Mesenteric fat pad (tissue), 1 donor: Measurements from ENCODE around the gene RNASEH2B. TPM values are rescaled to one million over a fixed set of nuclear protein-coding genes. Genes with fewer than 3 reads are reported as not detected.

ENCODE experiments used
- DNase-seq: peaks from one replicate; pipeline ENCODE4 v3.0.0-alpha.2; 2020; ENCODE audit warnings: low spot score
- total RNA-seq: library from RNA; stranded (reverse); fragmentation: NEBNext Ultra II Directional; extraction: Animal tissue kit (Norgen Biotek cat#: 25700); gene quantifications from one replicate; pipeline ENCODE4 v1.2.1, GENCODE V29; 2021
- donor health status: DM: yes; HTN: yes; CAD: no.

The RNASEH2B gene
- total RNA-seq, 1 donor from 2014 or later = 31.6 TPM

DNA sequence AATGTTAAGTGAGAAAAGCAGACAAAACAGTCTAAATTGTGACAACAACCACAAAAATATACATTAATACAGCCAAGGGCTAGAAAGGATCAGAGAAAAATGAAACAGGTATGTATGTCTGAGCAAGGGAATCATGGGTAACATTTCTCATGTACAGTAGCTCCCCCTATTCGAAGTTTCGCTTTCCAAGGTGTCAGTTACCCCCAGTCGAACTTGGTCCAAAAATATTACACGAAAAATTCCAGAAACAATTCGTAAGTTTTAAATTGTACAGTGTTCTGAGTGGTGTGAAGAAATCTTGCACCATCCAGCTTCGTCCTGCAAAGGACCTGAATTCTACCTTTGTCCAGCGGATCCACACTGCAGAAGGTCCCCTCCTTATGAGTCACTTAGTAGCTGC lies 1.8 kb upstream of the RNASEH2B start:
- DNase-seq = no peak

DNA sequence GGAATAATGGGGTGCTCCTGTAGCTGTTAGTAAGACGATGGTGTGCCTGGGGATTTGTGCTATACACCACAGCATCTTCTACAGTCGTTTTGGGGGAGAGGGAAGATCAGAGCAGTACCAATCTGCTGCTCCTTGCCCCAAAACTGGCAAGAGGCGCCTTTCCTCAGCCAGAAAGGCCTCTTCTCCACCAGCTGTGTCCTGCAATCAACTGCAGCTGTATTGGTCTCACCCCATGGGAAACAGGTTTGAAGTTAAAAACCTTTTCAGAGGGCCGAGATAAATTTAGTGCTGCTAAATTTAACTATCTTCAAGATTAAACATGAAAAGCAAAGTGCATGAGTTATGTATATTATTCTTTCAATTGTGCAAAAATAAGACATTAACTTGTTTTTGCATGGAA lies 1.2 kb upstream of the RNASEH2B start:
- DNase-seq = no peak

DNA sequence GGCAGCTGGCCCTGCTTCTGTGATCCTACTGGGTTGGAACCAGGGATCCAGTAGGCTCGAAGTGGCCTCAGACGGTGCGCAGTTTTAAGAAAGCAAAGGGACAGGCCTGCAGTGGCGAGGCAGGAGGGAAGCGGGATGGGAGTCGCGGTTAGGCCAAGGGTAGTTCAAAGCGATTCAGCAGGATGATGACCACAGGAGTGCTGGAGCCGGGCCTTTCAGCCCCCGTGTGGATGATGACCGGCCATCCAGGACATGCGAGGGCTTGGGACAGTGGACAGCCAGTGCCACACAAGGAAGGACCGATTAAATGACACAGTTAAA lies 854 bp downstream of the RNASEH2B start:
- peak; percentile 90 for DNase-seq

DNA sequence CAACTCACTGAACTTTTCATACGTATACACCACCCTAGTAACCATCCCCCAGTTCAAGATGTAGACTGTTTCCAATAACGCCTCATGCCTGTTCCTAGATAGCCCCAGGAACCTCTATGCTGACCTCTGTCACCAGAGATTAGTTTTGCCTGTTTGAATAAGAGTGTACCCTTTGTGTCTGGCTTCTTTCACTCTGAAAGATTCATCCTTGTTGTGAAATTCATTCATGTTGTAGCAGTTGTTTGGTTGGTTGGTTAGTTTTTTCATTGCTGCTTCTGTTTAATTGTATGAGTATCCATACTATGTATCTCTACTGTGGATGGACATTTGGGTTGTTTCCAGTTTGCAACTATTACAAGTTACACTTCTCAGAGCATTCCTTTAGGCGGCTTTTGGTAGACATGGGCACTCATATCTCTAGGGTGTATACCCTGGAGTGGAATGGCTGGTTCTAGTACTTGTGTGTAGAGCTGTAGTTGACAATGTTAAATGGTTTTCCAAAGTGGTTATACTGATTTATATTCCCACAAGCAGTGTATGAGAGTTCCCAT lies 1.6 kb downstream of the RNASEH2B start:
- no peak for DNase-seq

DNA sequence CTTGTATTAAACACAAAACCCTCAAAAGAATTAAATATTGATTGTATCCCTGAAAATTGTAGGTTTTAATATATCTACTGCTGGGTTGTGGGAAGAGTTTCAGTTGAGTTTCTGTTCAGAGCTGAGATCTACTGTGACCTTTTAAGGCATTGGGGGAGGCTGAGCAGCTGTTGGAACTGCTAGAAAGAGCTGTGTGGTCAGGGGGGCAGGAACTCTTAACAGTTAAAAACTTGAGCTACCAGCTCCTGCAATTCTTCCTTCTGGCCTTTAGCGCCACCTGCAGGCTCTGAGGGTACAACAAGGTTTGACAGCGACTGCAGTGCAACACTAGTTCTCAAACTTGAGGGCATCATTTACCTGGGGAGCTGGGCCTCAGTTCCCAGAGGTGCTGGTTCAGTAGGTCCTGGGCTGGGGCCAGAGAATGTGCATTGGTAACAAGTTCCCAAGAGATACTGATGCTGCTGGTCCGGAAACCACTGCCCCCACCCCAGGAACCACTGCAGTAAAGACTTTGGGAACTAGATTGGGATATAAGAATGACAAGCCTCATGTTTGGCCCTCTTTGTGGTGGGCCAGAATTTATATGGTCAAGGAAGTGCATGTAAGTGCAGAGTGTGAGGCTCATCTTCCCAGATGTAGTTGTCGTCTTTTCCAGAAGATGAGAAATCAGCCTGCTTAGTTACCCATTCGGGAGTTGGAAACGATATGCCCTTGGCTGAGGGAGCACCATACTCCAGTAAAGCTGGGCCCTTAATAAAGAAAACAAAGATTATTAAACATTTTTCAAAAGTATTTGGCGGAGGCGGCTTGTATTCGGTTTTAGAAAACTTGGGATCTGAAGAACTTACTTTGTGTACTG lies 2.6 kb downstream of the RNASEH2B start:
- DNase-seq = no peak

DNA sequence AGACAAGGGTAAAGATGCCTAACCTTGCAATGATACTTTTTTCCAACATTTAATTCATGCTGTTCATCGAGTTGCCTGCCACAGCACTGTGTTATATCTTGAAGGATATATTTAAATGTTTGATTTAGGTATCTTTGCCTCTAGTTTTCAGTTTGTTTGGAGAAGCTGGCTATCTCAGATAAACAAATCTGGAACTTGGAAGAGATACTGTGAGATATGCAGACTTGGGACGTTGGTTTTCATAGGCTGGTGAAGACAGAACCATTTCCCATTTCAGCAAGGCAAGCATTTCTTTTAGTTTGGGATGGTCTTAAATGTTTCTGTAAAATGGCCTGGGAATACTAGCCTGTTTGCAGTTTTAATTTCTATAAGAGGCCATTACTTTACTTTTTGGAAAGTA lies 3.3 kb downstream of the RNASEH2B start:
- no peak for DNase-seq

DNA sequence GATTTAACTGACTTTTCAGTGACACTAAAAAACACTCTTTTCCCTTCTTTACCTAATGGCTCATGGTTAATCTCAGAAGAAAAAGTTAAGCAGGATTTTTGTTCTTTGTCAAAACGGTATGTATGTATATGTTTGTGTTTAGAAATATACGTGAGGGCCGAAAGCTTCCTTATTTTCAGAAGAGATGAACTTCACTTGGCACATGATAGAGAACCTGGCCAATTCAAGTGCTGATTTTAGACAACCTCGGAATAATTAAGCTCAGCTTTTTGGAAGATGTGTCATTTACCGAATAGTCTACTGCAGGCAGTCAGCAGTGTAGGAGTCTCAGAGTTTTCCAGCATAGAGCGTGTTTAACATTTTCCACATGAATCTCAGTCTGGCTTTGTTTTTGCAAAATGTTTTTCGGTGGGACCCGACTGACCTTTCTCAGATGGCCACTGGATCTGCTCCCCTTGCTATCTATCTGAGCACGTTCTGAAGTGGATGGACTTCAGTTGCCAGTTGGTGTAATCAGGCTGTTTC lies 4.6 kb downstream of the RNASEH2B start:
- no peak for DNase-seq

DNA sequence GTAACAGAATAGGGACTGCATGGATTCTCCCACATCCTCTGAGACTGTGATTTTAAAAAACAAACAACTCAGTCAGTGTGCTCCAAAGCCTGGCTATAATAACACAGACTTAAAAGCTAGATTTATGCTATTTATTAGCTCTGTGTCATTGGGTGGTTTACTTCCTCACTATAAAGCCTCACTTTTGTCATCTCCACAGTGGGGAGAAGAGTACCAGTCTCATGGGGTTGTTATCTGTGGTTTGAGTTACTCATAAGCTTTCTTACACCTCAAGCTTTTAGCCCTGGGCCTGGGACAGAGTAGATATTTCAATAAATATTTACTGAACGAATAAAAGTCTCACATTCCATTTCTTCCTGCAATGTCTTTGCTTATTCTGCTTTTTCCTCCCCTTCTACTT lies 5.3 kb downstream of the RNASEH2B start:
- no peak for DNase-seq

DNA sequence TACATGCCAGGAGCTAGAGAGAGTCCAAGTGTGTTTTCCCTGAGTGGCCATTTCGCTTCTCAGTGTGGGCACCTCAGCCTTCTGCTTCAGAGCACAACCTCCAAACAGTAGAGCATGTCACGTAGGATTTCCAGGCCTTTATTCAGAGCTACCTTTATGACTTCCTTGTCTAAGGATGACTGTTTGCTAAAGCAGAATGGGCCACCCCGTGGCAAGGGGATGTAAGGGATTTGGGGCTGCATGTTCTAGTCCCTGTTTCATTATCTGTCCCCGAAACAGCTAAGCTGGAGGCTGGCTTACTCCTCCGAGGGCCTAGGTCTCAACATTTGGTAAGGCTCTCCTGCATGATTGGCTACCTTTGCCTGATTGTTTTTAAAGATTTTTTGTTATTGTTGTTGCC lies 6.0 kb downstream of the RNASEH2B start:
- no peak for DNase-seq

DNA sequence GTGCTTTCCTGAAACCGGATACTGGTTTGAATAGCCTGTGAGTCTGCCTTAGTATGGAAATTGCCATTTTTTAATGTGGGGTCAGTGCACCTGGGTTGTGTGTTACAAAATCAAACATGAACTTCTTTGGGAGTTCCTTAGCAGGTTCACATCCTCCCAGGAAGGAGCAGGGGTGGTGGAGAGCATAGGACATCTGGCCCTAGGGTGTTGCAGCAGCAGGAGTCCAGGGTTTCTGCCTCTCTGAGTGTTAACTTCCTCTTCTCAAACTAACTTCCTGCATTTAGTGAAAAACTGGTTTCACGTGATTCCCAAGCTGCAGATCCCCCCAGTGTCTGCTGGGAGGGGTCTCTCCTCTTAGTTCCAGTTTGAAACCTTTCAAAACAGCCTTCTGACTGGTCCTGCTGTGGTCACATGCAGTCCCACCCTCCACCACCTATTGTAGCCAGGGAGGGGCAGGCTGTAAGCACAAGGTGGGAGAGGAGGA lies 7.2 kb downstream of the RNASEH2B start:
- no peak for DNase-seq

DNA sequence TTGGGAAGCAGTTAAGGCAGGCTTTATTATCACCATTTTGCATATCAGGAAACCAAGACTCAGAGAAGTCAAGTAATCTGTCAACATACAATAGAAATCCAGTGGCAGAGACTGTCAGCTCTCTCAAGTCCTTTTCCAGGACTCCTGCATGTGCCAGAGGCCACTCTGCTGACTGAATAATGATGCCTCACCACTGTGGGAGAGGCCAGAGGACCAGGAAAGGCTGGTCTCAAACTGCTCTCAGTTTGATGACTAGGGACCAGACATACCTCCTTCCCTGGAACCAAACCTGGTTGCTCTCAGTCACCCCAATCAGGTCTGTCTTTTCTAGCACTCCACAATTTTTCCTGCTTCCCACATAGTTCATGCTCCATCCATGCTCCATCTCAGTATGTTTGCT lies 8.0 kb downstream of the RNASEH2B start:
- DNase-seq = no peak

DNA sequence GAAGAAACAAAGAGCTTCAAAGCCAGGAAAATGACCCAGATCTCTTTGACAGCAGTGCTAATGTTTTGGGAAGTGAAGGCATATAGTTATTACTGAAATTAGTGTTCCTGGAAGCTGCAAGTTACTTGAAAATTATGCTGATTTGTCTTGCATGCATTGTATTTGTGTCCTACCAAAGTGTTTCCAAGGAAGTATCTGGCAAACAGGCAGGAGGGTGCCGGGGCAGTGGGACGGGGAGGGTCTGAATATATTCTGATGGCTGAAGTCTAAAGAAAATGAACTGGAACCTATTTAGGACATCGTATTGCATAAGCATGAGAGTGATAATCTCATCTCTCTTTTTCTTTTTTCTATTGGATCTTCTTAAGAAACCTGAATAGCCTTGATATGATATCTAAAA lies 9.0 kb downstream of the RNASEH2B start:
- DNase-seq = no peak

DNA sequence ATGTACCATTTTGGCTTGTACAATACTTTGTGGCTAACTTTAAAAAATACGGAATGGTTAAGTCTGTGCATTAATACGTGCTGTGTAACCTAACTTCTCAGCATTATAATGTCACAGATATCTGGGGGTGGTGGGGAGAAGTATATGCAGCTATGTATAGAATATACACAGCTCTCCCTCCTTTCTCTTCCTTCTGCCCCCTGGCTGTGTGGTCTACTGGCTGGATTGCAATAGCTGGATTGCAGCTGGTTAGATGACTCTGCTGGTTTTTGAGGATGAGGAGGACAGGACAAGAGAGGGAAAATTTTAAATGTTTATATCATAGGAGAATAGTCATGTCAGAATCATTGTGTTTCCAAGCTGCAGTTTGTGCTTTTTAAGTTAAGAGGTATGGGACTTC lies 9.7 kb downstream of the RNASEH2B start:
- no peak for DNase-seq

DNA sequence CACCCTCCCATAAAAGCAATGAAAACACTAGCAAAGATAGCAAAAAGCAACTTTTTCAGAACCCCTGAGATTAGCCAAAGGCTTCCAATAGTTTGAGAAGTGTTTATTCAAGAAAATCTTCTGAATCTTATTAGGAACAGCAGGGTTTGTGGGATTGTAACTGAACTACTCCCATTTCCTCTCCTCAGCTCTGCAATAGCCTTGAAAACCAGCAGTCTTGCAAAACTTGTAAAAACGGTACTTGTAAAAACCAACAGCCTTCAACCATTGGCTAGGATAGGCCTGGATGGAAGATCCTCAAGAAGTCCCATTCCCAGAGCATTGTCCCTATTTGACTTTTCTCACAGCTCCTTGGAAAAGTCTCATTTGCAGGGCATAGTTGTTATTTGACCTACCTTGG lies 12.1 kb downstream of the RNASEH2B start:
- no peak for DNase-seq

DNA sequence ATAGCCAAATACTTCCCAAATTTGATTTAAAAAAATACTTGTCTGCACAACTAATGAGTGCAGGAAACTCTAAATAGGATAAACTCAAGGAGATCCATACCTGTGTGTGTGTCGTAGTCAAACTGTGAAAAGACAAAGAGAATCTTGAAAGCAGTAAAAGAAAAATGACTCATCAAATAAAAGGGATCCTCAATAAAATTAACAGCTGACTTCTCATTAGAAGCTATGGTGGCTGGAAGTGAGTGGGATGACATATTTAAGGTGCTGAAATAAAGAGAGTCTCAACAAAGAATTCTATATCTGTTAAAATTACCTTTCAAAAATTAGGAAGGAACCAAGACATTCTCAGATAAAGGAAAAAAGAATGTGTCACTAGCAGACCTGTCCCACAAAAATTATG lies 13.7 kb downstream of the RNASEH2B start:
- DNase-seq = no peak

DNA sequence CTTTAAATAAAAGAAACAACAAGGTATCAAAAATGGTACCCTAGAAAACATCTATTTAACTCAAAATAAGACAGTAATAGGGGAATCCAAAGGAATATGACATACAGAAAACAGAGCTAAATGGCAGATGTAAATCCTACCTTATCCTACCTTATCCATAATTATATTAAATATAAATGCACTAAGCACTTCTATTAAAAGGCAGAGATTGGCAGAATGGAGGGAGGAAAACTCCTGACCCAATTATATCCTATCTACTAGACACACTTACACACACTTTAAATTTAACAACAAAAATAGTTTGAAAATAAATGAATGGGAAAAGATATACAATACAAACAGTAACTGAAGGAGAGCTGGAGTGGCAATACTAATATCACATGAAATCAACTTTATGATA lies 14.4 kb downstream of the RNASEH2B start:
- DNase-seq = no peak

DNA sequence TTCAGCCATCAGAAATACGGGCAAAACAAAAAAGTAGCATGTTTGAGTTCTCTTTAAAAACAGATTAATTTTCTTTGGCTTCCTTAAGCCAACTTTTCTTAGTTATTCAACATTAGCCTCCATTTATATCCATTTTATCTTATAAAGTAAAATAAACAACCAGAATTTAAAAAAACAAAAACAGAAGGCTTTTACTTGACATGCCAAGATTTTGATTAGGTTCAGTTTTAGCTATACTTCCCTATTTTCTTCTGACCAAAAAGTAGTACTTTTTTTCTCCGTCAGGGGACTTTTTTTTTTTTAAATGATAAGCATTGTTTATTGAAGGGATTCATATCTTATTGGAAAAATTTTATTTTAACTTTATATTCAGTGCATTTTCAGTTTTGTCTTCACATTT lies 18.1 kb downstream of the RNASEH2B start:
- no peak for DNase-seq

DNA sequence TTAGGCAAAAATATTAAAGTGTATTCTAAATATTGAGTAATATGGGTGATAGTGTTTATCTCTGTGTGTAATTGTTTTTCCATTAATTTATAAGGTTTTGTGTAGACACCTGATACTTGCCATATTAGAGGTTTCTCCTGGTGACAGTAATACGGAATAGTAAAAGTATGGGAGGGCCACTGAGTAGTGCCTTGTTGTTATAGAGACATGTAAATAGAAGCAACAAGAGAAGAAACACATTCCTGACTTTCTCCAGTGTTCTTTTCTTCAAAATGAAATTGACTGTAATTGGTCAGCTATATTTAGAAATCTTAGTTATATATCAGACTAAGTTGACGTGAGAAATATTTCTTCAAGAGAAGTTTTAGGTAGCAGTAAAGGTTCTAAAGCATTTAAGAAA lies 18.5 kb downstream of the RNASEH2B start:
- no peak for DNase-seq

DNA sequence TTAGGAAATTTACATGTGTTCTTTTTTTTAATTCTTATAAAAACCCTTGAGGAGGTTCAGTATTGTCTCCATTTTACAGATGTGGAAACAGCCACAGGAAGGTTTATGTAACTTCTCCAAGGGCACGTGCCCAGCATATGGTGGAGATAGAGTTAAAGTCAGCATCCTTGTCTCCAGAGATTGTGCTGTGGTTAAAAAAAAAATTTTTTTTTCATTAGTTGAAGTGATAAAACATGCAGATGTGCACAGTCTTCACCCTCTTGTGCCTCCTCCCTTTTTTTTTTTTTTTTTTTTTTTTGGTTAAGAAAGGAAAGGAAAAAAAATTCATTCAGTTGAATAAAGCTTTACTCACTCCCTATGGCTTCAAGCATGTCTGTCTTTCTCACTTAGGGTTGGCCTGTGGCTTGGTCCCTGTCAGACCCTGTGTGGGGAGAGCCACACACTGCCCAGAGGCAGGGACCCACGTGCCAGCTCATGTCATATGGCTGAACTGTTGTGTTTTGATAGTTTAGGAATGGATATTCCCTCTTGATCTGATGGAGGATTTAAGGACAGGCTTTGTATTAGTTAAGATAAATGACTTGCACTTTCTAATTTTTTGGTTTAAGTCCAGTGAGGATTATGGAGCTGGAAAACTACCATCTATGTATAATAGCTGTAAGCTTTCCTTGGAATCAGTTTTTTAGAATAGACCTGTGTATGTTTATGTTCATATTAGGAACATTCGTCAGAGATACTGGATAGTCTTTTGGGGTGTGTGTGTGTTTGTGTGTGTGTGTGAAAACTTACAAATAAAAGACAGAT lies 19.3 kb downstream of the RNASEH2B start:
- no peak for DNase-seq

DNA sequence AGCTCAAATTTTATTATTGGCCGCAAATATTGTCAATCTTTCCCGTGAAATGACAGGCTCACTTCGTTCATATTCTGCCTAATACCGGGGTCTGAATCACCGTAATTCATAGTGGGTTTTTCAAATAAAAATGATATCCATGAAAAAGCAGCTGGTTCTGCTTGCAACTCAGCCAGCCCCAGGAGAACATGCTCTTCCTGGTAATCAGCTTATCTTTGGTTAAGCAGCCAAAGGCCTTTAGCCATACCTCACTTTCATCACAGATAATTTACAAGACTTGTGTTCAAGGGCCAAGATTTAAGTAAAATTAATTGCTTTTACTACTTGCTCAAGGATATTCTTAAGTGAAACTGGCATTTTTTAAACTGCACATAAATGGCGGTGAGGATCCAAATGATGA lies 22.5 kb downstream of the RNASEH2B start:
- no peak for DNase-seq

DNA sequence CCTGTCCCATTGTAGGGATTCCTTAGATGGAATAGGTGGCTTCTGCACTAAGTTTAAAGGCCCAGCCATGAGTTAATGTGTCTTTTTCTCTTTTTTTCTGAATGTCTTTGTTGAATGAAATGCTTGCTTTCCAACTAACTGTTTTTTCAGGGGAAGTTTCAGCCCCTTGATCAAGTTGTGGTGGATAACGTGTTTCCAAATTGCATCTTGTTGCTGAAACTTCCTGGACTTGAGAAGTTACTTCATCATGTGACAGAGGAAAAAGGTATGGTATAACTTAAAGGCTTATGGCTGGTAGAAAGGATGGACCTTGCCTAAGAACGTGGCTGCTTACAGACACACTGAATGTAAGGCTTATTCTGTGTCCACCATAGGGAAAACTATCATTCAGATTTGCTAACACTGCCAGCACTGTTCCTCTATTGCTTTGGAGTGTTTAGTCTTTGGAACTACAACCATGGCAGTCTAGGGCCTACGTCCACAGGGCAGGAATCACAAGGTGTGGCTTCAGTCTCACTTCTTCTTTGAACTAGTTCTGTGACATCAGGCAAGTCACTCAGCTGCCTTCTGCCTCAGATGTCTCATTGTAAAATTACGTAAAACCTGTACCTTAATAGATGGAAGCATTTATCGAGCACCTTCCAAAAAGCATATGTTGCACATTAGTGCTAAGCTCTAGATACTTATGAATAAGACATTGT lies 25.3 kb downstream of the RNASEH2B start:
- DNase-seq = no peak

DNA sequence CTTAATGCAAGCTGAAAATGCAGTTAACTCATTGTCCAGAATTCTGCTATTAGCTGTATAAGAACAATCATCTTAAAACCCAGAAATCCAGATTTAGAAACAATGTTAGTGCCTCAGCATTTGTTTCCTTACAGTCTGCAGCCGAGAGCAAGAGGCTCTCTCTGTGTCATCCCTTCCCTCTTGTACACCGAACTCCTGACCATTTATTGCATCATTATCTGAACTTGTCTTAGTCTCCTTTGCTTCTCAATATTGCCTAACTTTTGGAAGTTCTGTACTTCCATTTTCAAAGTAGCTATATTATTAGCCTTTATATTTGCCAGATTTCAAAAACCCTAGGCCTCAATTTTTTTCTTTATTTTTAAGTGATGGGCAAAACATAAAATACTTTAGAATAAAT lies 27.1 kb downstream of the RNASEH2B start:
- no peak for DNase-seq
